Memory B cell (primary cell): ENCODE results near the gene MCEE.
"Not testable (repeated sequence)": the region's sequence is repeated elsewhere in the genome, so short reads cannot be mapped to it uniquely, and the experiment has no call there.

Experiments used
- ATAC-seq: fragments of 150-1000 bp; cut with Tn5 transposase; 2 replicates; pipeline ENCODE4 v1.10.0; 2021; ENCODE audit warnings: low read depth, mild to moderate bottlenecking, moderate library complexity
- DNase-seq, 2 donors: peaks; one replicate each; pipeline ENCODE4 v3.0.0; 2022; ENCODE audit warnings: low spot score in 2 of 2
- H3K27ac Mint-ChIP-seq: one replicate; pipeline ENCODE4 v1.8.0; 2022; ENCODE audit warnings: mild to moderate bottlenecking, moderate library complexity, mixed read lengths
- H3K27me3 Mint-ChIP-seq: one replicate; pipeline ENCODE4 v1.8.0; 2022; ENCODE audit warnings: mixed read lengths
- H3K36me3 Mint-ChIP-seq: one replicate; pipeline ENCODE4 v1.8.0; 2022; ENCODE audit warnings: mild to moderate bottlenecking, mixed read lengths
- H3K4me1 Mint-ChIP-seq: one replicate; pipeline ENCODE4 v1.8.0; 2022; ENCODE audit warnings: mixed read lengths
- H3K4me3 Mint-ChIP-seq: one replicate; pipeline ENCODE4 v1.8.0; 2022; ENCODE audit warnings: mild to moderate bottlenecking, moderate library complexity, mixed read lengths
- H3K9me3 Mint-ChIP-seq: one replicate; pipeline ENCODE4 v1.8.0; 2022; ENCODE audit warnings: mixed read lengths

MCEE gene

GRCh38 chr2:71130152-71130904, at the start of gene MCEE, which contains the start of gene MPHOSPH10:
MCEE (minus strand) TSS chr2:71130229; CDS start chr2:71130219, 10 bp downstream.
MPHOSPH10 (plus strand) TSS chr2:71130634; CDS start chr2:71130666, 32 bp downstream.
- Mint-ChIP-seq H3K9me3 (no peaks in the 10 kb centered on the region), H3K27ac (no peak within 1 kb of the TSS), H3K36me3 (peaks cover 3% of the 10 kb centered on the region), H3K4me3 (no peak within 1 kb of the TSS), H3K27me3 (no peaks in the 10 kb centered on the region), H3K4me1 (peaks cover 6% of the 10 kb centered on the region)
- peak; percentile 82 to 84 for DNase-seq
- ATAC-seq: peak; percentile 87

DNA sequence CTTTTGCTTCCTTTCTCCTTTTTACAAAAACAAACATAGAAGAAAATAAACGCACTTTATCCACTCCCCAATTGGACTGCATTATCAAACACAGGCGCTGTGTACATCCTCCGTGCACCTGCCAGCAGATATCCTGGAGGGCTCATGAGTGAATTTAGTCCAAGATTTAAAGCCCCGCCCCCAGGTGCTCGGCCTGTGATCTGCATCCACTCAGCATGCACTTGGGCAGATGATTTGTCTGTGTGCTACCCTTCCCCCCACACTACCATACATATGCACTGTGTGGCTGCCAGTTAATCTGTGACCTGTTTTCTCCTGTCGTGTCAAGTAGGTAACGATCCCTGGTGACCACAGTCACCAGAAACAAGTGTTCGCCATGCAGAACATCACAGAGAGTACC, 48.8 kb upstream of the MCEE start:
- not testable (repeated sequence) for H3K36me3 Mint-ChIP-seq, DNase-seq, H3K27ac Mint-ChIP-seq, ATAC-seq, H3K4me1 Mint-ChIP-seq, H3K27me3 Mint-ChIP-seq, H3K9me3 Mint-ChIP-seq, H3K4me3 Mint-ChIP-seq

DNA sequence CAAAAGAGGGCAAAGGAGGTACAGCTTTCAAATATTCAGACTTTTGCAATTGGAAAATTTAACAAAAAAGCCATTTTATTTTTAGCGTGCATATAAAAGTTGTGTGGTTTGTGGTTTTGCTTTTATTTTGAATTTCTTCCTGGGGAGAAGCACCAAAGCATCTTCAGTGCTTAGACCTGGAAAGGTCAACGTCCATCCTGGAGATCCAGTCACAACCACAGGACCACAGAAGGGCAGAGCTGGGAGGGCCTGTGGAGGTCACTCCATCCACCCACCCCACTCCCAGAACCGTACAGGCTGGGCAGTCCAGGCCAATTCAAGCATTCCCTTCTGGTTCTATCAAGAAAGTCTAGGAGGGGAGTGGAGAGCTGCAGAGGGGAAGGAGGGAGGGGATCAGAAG, 44.2 kb upstream of the MCEE start:
- Mint-ChIP-seq H3K27me3 (peaks cover 11% of the 10 kb centered on the region), H3K36me3 (no peaks in the 10 kb centered on the region), H3K4me1 (no peaks in the 10 kb centered on the region), H3K9me3 (no peaks in the 10 kb centered on the region), H3K27ac (no peak overlapping the region), H3K4me3 (no peak overlapping the region)
- DNase-seq (no peak), ATAC-seq (no peak)

- H3K4me1 Mint-ChIP-seq: no peaks in the 10 kb centered on the region
- no peaks in the 10 kb centered on the region for H3K36me3 Mint-ChIP-seq
- no peaks in the 10 kb centered on the region for H3K9me3 Mint-ChIP-seq
- no peak for DNase-seq
- no peak overlapping the region for H3K27ac Mint-ChIP-seq
- no peak overlapping the region for H3K4me3 Mint-ChIP-seq
- no peak for ATAC-seq
- H3K27me3 Mint-ChIP-seq: peaks cover 12% of the 10 kb centered on the region
These were observed 43.1 kb upstream of the MCEE start for GRCh38 chr2:71173096-71173495.

- Mint-ChIP-seq H3K27ac (no peak overlapping the region), H3K36me3 (no peaks in the 10 kb centered on the region), H3K27me3 (peaks cover 16% of the 10 kb centered on the region), H3K4me1 (no peaks in the 10 kb centered on the region), H3K9me3 (no peaks in the 10 kb centered on the region), H3K4me3 (no peak overlapping the region)
- ATAC-seq: no peak
- DNase-seq: no peak
These were observed 36.8 kb upstream of the MCEE start for GRCh38 chr2:71166812-71167211.

- no peak overlapping the region for H3K4me3 Mint-ChIP-seq
- no peaks in the 10 kb centered on the region for H3K36me3 Mint-ChIP-seq
These were observed 27.2 kb upstream of the MCEE start for GRCh38 chr2:71157124-71157793.

GRCh38 chr2:71156573-71156972, 26.5 kb upstream of the MCEE start:
- H3K9me3 Mint-ChIP-seq: no peaks in the 10 kb centered on the region
- no peak overlapping the region for H3K27ac Mint-ChIP-seq
- H3K36me3 Mint-ChIP-seq: no peaks in the 10 kb centered on the region
- no peak for DNase-seq
- ATAC-seq: no peak
- H3K4me1 Mint-ChIP-seq: peaks cover 10% of the 10 kb centered on the region
- no peak overlapping the region for H3K4me3 Mint-ChIP-seq
- H3K27me3 Mint-ChIP-seq: peaks cover 7% of the 10 kb centered on the region

More at GRCh38 chr2:71157124-71157793, 27.2 kb upstream of the MCEE start:
- Mint-ChIP-seq H3K27me3 (peaks cover 10% of the 10 kb centered on the region), H3K9me3 (no peaks in the 10 kb centered on the region), H3K4me1 (peaks cover 10% of the 10 kb centered on the region), H3K27ac (no peak overlapping the region)
- ATAC-seq (peak; percentile 84), DNase-seq (peak; percentile 56 to 63)

DNA sequence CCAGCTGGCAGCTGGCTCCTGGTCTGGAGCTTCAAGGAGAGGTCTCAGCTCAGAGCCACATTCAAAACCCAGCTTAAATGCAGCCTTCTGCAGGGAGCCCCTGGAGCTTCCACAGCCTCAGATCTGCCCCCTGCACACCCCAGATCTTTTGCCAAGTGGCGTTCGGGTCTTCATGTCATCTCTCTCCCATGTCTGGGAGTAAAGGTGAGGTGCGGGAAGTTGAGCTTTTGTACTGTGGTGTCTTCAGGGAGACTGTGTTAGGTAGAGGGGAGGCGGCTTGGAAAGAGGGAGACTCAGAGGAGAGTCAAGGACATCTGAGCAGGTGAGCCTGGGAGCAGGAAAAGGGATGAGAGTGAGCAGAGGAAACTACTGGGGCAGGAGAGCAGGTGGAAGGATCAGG, 25.8 kb upstream of the MCEE start:
- Mint-ChIP-seq H3K4me1 (peaks cover 10% of the 10 kb centered on the region), H3K4me3 (no peak overlapping the region), H3K27me3 (peaks cover 7% of the 10 kb centered on the region), H3K27ac (no peak overlapping the region), H3K36me3 (no peaks in the 10 kb centered on the region), H3K9me3 (no peaks in the 10 kb centered on the region)
- ATAC-seq (no peak), DNase-seq (no peak)

DNA sequence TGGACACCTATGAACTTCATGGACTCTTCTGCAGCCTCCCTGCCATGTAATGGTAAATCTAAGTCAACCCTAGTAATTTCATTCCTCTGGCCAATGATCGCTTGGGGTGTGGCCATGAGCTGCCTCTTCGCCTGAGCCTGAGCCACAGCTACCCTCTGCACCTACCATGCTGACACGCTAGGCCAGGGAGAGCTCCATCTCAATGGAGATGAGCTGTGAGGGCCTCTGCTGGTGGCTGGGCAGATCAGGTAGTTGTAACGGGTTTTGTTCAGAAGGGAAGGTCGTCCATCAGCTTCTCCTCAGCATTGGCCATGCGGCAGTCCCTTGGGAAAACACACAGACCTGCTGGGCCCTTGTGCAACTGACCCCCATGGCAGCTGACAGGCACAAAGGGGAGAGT, 24.8 kb upstream of the MCEE start:
- H3K4me1 Mint-ChIP-seq: peaks cover 10% of the 10 kb centered on the region
- H3K27me3 Mint-ChIP-seq: peaks cover 7% of the 10 kb centered on the region
- no peak overlapping the region for H3K4me3 Mint-ChIP-seq
- no peaks in the 10 kb centered on the region for H3K9me3 Mint-ChIP-seq
- DNase-seq: no peak
- peaks cover 6% of the 10 kb centered on the region for H3K36me3 Mint-ChIP-seq
- ATAC-seq: peak; percentile 69
- H3K27ac Mint-ChIP-seq: no peak overlapping the region

GRCh38 chr2:71154279-71154678, 24.2 kb upstream of the MCEE start:
- no peak overlapping the region for H3K27ac Mint-ChIP-seq
- peaks cover 7% of the 10 kb centered on the region for H3K36me3 Mint-ChIP-seq
- peaks cover 7% of the 10 kb centered on the region for H3K27me3 Mint-ChIP-seq
- no peak overlapping the region for H3K4me3 Mint-ChIP-seq
- no peaks in the 10 kb centered on the region for H3K9me3 Mint-ChIP-seq
- ATAC-seq (no peak), DNase-seq (no peak)
- peaks cover 10% of the 10 kb centered on the region for H3K4me1 Mint-ChIP-seq

DNA sequence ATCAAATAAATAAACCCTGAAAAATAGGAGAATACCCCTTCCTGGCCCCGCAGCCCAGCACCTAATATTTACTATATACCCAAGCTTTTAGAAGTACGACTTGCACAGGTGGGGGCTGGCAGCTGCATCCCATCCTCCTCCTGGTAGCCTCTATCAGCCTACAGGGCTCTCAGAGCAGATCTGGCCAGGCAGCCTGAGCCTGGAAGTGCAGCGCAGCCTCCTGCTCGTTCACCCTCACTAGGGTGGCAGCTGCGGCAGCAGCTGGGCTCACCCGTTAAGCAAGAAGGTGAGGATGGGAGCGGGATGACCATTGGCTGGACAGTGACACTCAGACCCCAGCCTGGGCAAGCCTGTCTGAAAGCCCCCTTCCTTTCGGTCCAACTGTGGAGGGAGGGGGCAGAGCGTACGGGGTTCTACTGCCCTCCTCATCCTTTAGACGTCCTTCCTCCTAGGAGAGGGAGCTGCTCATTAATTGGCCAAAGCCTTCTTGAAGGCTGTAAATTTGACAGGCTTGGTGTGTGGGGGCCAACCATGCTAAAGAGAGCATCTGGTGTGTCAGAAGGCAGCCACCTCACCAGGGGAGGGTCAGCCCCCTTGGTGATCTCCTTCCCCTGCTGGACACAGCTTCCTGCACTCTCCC, 23.7 kb upstream of the MCEE start:
- peaks cover 7% of the 10 kb centered on the region for H3K27me3 Mint-ChIP-seq
- no peak overlapping the region for H3K4me3 Mint-ChIP-seq
- peaks cover 10% of the 10 kb centered on the region for H3K4me1 Mint-ChIP-seq
- peaks cover 11% of the 10 kb centered on the region for H3K36me3 Mint-ChIP-seq
- no peaks in the 10 kb centered on the region for H3K9me3 Mint-ChIP-seq
- no peak for DNase-seq
- no peak overlapping the region for H3K27ac Mint-ChIP-seq
- ATAC-seq: no peak

DNA sequence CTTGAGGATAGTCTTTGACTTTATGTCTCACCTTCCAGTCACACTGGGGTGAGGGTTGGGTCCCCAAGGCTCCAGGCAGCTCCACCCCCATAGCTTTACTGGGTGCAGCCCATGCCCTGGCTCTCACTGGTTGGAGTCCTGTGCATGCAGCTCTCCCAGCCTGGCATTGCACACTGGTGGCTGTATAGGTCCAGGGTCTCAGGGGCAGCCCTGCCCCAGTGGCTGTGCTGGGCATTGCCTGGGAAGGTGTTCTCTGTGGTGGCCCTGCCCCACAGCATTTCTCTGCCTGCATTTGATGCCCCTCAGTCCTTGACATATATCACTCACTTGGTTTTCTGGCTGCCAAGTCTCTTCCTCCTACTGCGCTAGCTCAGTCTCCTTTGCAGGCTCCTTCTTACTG, 21.6 kb upstream of the MCEE start:
- H3K27me3 Mint-ChIP-seq: peaks cover 6% of the 10 kb centered on the region
- H3K27ac Mint-ChIP-seq: no peak overlapping the region
- peaks cover 2% of the 10 kb centered on the region for H3K4me1 Mint-ChIP-seq
- no peaks in the 10 kb centered on the region for H3K9me3 Mint-ChIP-seq
- peaks cover 18% of the 10 kb centered on the region for H3K36me3 Mint-ChIP-seq
- DNase-seq (no peak), ATAC-seq (no peak)
- H3K4me3 Mint-ChIP-seq: no peak overlapping the region

DNA sequence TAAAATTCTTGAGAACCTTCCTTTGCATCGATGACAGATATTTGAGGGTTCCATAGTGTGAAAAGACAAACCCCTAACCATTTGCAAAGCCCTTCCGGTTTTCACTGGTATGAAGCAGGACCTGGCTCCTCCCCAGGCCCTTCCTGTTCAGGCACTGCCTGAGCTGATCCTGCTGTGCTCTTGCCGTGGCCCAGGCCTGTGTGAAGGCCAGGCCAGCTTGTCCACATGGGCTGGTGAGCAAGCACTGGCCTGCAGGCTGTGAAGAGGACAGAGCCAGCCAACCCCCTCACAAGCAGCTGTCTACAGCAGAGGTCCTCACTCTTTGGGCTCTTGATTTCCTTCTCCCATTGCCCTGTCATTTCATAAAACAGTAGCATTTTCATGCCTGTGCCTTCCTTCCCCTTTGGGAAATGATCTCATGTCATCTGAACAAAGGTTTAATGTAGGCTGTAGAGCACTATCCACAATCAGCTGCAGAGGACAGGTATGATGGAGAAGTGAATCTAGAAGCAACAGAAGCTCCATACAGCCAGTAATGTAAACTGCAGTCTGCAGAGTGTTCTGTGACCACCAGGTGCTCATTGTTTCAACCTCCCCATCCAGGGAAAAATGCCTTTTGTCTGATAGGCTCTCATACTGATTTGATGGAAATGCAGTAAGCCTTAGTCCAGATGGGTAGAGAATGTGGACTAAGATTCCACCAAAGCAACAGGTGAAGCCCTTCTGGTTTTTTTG, 20.2 kb upstream of the MCEE start:
- DNase-seq: no peak
- peaks cover 1% of the 10 kb centered on the region for H3K27me3 Mint-ChIP-seq
- H3K9me3 Mint-ChIP-seq: no peaks in the 10 kb centered on the region
- H3K36me3 Mint-ChIP-seq: peaks cover 25% of the 10 kb centered on the region
- no peak overlapping the region for H3K4me3 Mint-ChIP-seq
- H3K4me1 Mint-ChIP-seq: peaks cover 1% of the 10 kb centered on the region
- no peak overlapping the region for H3K27ac Mint-ChIP-seq
- no peak for ATAC-seq
